Measurements from ENCODE around the gene PLEKHG4B.

PLEKHG4B gene

DNA sequence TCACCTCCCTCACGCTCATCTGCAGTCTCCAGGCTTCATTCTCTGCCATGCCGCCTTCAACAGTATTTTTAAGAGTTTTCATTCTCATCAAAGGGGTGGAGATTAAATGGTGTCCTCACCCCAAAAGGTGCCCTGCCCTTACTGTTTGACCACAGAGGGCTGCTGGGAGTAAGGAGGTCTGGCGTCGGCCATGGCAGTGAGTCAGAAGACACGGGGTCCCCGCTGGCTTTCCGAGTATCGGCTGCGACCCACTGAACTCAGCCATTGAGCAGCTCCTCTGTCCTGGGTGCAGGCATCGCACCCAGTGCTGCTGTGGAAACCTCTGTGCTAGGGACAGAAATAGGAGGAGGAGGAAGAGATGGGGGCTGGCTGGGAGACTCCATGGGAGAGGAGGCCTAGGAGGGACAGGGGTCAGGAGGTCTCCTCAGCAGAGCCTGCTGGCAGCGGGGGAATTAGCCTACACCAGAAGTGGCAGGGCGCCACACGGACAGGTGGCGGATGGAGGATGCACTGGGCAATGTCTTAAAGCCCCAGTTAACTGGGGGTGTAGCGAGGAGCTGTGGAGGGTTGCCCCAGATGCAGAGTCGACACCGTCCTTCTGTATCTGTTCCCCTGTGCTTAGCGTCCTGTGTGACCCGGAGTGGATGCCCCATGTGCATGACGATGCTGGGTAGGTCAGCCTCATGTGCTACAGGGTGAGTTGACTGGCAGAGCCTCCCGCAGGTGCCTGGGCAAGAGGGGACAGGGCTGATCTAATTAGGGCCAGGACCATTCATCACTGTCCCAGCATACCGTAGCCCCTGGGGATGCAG is 15.4 kb upstream of the PLEKHG4B start:
- DNase-seq: no peak

DNA sequence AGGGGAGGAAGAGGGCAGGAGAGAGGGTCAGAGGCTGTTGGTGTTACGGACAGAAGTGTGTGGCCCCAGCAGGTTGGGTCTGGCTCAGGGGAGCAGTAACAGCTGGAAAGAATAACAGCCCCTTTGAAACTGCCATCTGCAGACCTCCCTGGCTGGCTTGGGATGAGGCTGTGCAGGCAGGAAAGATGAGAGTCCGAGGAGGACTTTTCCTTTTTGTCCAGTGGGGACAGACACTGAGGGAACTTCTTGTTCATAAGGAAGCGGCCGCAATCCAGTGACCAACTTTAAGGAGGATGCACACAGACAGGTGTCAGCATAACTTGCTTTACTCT is 14.8 kb upstream of the PLEKHG4B start:
- DNase-seq: no peak

DNA sequence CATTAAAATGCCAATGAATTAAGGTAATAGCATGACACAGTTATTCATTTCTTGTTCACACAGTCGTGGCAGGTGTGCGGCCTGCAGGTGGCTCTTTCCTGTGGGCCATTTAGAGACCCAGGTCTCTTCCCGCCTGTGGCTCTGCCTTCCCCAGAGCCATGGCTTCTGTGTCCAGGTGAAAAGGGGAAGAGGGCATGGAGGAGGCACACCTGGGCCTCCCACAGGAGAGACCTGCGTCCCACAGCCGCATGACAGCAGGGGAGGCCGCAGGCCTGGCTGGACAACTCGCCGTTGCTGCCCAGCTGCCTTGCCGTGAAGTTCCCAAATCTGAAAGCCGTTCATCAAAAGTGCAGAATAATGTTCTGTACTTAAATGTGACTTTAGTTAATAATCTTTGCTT is 14.4 kb upstream of the PLEKHG4B start:
- DNase-seq: no peak

DNA sequence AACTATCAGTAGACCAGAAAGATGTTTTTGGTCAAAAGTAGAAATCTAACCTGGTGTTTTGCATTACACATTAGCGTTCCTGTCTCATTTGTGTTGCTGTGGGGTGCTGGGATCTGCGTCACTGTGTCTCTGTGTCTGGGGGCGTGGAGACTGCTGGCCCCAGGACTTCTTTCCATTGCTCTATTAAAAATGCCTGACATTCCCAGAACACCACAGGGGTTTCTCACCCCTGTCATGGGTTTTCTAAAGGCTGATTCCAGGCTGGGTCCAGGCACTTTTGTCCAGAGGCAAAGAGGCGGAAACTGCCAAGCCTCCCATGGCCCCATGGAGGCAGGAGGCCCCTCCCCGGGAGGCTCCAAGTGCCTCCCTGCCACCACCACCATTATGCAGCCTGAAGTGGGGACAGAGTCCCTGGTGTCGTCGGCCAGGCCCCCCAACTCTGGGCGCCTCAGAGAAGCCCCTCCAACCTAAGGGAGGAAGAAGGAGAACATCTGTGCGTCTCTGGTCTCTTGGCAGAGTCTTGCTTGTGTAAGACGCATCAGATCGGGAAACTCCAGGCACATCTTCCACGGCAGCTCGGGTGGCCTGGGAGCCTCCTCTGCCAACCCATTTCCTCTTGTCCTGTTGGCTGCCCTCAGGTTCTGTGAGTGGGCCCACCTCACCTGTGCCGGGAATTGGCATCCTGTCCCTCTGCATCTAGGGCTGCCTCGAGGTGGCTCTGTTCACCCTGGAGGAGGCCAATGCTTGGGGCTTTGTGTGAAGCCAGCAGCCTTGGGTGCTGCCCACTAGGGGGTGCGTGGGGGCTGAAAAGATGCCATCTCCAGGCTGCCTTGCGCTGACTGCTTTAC is 13.8 kb upstream of the PLEKHG4B start:
- DNase-seq: no peak

DNA sequence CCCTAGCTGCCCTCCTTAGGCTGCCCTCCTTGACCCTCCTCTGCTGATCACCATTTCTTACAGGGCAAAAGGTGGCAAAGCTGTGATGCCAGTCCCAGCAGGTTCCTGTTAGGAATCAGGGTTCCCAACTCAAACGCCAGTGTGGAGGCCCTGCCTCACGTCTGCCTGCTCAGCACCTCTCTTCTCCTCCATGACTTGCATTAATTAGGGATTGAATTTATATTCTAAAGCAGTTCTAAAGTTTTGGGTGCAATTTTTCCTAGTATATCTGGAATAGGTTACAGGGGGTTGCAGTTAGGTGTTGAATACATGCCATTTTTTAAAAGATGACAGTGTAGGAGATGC is 13.2 kb upstream of the PLEKHG4B start:
- no peak for DNase-seq

DNA sequence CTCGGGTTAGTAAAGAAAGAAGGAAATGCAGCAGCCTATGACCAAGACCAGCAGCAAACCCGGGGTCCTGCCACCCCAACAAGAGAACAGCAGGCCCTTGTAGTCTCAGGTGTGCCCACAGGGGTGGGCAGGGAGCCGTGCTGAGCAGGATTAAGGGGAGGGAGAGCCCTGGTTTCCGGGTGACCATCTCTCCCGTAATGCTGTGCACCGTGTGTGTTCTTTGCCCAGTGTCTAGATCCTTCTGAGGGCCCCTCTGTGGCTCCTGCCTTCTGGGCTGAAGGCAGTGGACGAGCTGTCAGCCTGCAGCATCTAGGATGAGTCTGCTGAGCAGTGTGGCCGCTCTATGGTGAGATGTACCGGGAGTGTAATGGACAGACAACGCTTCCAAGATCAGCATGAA is 12.7 kb upstream of the PLEKHG4B start:
- no peak for DNase-seq

DNA sequence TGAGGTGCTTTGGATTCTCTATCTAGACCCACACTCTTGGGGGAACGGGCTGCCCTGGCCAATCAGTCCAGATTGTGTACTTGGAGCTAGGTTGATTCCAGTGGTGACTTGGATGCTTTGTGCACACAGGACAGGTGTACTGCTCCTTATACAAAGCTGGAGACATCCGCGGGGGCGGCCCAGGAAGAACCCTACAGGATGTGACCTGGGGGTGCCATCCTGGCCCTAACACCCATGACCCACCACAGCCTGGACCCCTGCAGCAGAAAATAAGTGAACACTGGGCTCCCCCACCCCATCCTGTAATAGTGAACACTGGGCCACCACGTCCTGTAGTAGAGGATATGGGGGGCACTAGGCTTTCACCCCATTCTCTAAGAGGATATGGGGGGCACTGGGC is 12.1 kb upstream of the PLEKHG4B start:
- no peak for DNase-seq

DNA sequence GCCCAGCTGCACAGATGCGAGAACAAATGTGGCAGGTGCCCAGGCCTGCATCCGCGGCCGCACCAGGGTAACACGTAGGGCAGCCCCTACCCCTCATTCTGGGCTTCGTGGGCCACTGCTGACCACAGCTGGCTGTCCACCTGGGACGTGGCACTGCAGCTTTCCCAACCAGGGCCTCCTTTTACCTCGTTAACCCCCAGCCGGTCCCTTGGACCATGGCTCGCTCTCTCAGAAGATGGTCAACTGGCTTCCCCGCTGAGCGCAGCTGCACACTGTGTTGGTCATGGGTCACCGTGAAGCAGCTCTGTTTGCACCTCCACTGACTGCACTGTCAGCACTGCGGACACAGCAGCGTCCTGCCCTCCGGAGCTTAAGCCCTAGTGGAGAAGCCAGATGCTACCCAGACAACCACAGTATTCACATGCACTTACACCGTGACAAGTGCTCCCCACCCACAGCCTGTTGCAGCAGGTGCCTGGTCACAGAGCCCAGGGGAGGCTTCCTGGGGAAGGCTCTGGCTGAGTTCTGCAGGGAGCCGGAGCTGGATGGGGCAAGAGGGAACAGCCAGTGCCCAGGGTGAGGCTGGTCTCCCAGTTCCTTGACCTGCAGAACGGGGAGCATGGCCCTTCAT is 10.5 kb upstream of the PLEKHG4B start:
- no peak for DNase-seq

DNA sequence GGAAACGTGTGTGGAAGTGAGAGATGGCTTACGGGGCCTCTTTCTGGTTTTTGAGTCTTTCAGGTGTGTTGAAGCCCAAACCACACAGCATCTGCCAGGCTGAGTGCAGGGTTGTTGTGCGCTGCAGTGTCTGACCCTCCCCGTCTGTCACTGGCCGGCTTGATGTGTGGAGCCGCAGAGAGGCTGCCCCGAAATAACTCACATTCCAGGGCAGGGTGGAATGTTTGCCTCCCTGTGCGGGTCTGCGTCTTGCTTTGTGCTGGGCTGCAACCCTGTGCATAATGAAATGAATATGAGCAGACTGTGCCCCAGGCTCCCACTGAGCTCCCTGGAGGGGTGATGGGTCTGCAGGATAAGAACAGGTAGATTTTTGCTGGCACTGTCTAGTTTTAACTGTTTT is 9.9 kb upstream of the PLEKHG4B start:
- no peak for DNase-seq

DNA sequence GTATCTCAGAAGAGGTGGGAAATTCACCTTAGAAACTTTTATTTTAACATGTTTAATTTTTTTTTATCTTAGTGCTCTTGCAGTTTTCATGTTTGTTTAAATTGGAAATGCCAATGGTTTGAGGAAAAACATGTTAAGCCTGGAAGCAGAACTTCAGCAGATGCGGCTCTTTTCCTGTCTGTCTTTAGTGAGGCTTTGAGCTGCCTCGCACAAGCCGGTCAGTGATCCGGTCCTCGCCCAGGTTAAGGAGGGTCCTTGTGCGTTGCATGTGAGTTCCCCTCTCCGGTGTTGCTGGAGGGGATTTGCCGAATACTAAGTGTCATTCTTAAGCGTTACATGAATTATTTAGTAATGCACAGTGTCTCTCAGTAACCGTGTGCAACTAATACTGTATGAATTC is 9.4 kb upstream of the PLEKHG4B start:
- DNase-seq: no peak

DNA sequence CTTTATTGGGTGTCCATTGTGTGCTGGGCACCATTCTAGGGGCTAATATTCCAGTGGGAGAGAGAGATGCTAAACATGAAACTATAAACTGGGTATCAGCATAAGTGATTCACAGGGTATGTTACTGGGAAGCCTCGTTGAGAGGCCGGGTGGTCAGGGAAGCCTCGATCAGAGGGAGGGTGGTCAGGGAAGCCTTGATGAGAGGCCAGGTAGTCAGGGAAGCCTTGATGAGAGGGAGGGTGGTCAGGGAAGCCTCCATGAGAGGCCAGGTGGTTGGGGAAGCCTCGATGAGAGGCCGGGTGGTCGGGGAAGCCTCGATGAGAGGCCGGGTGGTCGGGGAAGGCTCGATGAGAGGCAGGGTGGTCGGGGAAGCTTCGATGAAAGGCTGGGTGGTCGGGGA is 8.9 kb upstream of the PLEKHG4B start:
- no peak for DNase-seq

DNA sequence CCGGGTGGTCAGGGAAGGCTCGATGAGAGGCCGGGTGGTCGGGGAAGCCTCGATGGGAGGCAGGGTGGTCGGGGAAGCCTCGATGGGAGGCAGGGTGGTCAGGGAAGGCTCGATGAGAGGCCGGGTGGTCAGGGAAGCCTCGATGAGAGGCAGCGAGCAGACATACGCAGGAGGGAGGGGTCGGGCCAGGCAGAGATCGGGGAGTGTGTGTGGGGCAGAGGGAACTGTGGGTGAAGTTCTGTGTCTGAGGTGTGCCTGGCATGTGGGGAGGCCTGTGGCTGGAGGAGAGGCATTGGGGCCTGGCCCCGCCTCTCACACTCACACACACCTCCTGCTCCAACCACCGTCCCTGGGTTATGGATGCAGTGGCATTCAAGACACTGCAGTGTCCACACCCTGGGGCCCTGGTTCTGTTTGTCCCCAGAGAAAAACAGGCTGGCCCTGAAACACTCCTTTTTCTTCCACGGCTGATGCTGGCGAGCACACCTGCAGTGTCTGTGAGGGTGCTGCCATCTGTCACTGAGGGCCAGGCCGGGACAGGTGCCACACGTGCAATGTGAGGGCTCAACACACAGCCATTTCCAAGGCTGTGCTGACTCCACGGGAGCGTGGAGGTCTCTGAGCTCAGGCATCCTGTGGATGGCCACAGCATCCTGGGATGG is 6.5 kb upstream of the PLEKHG4B start:
- no peak for DNase-seq

DNA sequence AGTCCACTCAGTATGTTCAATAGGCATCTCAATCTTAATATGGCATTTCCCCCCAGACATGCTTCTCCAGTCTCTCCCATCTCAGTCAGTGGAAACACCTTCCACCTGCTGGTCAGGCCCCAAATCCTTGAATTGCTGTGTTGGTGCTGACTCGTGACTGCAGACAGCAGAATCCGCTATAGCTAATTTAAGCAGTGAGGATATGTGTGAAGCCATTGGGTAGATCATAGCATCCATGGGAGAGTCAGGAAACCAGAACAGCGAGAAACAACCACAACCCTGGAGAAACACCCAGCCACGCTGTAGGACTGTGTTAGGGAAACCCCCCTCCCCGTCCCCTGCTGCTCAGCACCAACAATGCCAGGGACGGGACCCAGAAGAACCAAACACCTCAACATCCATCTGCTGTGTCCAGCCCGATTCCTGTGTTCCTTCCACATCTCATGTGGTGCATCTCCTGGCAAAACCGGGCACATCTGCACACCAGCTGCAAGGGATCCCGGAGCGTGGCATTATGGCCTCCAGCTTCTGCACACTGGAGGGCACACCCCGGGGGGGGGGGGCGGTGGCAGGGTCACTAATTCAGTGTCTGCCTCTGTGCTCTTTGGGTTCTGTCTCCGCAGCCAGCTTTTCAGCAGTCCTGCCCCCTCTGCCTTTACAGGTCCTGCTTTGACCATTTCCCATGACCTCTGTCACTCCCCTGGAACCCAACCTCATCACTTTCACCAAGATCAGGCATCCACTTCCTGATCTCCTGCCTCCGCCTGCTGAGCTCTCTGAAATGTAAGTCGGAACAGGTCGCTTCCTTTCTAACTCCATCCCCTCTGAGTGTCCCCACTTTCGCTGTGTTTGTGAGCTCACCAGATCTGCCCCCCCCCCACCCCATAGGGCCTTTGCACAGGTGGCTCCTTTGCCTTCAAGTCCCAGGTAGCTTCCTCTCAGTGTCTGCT is 2.4 kb upstream of the PLEKHG4B start:
- DNase-seq: no peak

DNA sequence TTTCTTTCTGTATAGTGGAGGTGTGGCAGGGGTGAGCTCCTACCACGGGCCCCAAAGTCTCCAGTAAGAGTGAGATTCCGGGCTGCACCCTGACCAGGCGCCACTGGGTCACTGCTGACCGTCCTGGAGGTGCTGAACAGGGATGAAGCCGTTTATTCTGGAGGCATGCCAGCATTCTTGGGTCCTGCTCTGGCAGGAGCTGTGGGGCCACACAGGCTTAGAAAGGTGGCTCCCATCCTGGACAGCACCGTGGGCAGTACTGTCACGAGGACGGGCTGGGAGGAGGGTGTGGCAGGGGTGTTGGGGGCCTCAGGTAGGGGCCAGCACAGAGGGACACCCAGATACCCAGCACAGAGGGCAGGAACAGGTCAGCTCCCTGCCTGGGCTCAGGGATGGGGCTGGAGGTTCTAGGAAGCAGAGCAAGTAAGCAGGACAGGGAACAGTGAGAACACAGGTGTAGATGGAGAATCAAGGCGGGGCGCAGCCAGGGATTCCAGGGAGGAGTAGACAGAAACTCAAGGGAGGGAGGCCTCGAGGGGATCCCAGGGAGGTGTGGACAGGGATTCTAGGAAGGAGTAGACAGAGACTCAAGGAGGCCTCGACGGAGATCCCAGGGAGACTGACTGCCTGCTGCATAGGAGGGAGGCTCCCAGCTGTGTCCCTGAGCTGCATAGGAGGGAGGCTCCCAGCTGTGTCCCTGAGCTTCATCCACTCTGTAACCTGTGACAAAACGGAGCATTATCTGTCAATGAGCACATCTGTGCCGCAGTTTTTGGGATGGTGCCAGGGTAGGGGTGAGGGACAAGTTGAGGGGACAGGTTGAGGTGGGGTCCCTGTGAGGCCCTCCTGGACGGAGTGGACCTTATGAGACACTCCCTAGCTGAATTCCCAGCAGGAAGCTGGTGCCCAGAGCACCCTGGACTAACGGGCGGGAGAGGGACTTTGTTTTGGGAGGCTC is 1.1 kb upstream of the PLEKHG4B start:
- no peak for DNase-seq

DNA sequence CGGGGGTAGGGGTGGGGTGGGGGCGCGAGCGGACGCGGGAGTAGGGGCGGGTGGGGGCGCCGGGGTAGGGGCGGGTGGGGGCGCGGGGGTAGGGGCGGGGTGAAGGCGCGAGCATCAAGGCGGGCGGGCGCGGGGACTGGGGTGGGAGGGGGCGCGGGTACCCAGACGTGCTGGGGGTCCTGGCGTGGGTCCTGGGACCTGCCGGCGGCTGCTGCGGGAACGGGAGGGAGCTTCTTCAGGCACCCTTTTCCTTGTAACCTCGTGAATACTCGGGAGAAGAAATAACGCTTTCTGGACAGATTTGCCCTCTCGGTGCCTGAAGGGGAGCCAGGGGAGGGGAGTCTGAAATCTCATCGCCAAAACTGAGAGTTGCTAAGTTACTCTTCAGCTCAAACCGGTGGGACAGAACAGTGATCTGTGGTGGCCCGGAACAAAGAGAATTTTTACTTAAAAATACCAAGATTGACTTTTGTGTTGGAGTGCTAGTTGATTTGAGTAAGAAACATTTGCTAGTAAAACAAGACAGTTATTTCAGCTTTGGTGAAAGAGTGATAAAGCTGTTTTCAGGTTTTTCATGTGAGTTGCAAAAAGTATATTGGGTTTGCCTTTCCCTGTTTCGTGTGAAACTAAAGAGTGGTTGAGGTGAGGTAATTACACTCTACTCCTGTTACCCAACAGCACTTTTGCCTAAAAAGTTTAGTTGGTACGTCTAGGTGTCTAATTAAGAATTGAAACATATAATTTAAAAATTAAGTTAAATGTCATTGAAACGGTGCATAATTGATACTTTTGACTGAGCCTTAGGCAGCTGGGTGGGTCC is 643 bp downstream of the PLEKHG4B start:
- DNase-seq: no peak

DNA sequence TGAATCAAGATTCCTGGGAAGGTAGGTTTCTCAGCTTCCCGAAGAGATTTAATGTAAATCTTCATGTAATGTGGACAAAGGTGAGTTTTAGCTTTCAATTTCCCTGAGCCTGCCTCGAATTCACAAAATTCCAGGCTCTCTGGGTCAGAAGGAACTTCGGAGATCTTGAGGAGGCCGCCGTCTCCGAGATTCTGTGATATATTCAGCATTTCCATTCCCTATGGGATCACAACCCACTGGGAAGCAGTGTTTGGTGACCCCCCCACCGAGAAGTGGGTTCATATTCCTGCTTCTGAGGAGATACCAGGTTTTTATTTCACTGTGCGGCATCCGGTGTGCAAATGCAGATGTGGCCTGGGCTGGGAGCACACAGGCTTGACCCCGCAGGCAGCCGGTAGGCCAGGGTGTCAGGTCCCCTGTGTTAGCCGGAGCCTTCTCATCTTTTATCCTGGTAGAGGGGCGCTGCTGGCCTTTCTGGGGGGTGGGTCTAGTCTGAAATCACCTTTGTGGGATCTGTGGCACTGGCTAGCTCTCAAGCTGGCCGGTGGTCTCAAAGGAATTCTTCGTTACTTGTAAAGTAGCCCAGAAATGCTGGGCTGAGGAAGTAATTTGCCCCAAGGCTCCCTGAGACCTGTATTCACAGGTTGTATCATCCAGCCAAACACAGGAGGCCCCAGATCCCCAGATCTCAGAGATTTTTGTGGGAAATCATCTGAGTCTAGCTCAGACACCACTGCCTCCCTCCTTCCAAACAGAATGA is 1.4 kb downstream of the PLEKHG4B start:
- no peak for DNase-seq

DNA sequence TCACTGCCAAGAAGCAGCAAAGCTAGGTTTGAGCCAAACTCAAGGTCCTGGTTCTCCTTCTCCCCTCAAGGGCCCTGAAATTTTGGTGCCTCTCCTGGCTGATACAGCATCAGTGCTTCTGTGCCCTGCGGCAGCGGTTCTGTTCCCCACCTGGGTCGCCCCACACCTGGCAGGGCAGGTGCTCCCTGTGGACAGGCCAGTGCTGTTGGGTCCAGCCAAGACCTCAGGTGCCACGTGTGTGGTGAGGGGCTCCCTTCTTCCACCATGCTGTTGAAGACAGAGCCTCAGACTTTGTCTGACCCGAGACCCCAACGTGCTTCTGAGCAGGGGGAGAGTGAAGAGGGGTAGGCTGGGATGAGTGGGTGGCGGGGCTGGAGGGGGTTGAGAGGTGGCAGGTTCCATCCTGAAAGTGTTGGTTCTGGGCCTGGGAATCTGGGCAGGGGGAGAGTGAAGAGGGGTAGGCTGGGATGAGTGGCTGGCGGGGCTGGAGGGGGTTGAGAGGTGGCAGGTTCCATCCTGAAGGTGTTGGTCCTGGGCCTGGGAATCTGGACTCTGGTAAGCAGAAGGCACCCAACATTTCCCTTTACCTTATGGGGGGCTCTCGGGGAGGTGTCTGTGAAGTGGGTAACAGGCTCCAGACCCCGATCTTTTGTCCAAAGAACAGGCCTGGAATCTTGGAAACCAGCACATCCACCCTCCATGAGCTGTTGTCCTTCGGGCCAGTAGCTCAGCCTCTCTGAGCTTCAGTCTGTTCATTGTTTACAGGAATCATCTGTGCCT is 2.3 kb downstream of the PLEKHG4B start:
- no peak for DNase-seq

DNA sequence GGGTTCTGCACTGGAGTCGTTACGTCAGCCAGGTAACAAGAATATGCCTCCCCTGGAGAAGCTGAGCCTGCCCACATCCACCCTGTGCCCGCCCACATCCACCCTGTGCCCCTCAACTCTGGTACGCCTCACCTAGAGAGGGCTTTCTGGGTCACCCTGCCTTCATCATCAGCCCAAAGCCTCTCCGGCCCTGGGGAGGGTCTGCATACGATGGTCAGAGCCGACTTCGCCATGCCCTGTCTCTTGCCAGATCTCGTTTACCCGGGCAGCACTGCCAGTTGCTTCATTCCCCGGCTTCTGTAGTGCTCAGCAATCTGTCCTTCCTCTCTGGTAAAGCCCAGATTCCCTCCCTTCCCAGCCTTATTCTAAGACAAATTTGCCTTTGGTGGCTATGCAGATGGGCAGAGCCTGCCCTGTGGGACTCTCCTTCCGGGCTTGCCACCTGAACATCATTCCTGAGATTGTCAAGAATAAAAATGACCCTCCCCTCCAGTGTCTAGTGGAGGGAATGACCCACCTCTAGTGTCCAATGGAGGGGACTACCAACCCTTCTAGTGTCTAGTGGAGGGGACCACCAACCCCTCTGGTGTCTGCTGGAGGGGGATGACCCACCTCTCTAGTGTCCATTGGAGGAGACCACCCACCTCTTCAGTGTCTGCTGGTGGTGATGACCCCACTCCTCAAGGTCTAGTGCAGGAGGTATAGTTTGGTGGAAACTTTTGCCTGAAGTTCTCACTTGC is 3.4 kb downstream of the PLEKHG4B start:
- no peak for DNase-seq

Measured in activated effector memory CD4-positive, alpha-beta T cell treated with Interleukin-2 at 50 U/mL for 16 hours (primary cell).